K562 (cell line): ENCODE measurements around the gene ARMH1. TPM values are rescaled to one million over a fixed set of nuclear protein-coding genes. Genes with fewer than 3 reads are reported as not detected.

Source experiments
- DIDO1 ChIP-seq: fragments of 450-650 bp; IDR thresholded peaks from 2 replicates; pipeline ENCODE4 v1.6.1; 2016; ENCODE audit warnings: low read depth, missing biosample characterization, missing genetic modification characterization
- ELK1 ChIP-seq: sonication (generic); formaldehyde crosslinking; IDR thresholded peaks from 2 replicates; pipeline ENCODE4 v1.8.1; 2022; ENCODE audit warnings: missing genetic modification reagents
- KLF10 ChIP-seq: fragments of 250-450 bp; sonication (Bioruptor Pico); IDR thresholded peaks from 2 replicates; pipeline ENCODE4 v1.6.1; 2021; ENCODE audit warnings: matching md5 sums
- L3MBTL2 ChIP-seq: fragments of 450-650 bp; IDR thresholded peaks from 2 replicates; pipeline ENCODE4 v1.6.1; 2016; ENCODE audit warnings: mild to moderate bottlenecking, moderate library complexity
- NEUROD1 ChIP-seq: fragments of 150-350 bp; IDR thresholded peaks from 2 replicates; pipeline ENCODE4 v1.6.1; 2014; ENCODE audit warnings: borderline replicate concordance, low read length, low read depth; ENCODE audit not compliant: partially characterized antibody
- SMC3 ChIP-seq: conservative IDR thresholded peaks from 2 replicates; pipeline ENCODE4 v1.6.1; 2011; ENCODE audit warnings: low read depth, low read length, improper control_type of control experiment; ENCODE audit not compliant: insufficient read depth
- TCF15 ChIP-seq: fragments of 250-450 bp; sonication (Bioruptor Pico); IDR thresholded peaks from 2 replicates; pipeline ENCODE4 v1.8.0; 2022; ENCODE audit warnings: moderate library complexity, mild to moderate bottlenecking, inconsistent platforms
- TEAD4 ChIP-seq, 2 experiments: sonication (generic) in 1 of 2; formaldehyde crosslinking in 1 of 2; IDR thresholded peaks; 2 replicates each; pipeline versions ENCODE4 v1.6.1 to v1.8.0; 2012 to 2022; ENCODE audit warnings: borderline replicate concordance in 1 of 2, inconsistent platforms in 1 of 2, low read length in 1 of 2, mild to moderate bottlenecking in 1 of 2, missing genetic modification reagents in 1 of 2
- TFE3 ChIP-seq: fragments of 450-650 bp; formaldehyde crosslinking; IDR thresholded peaks from 2 replicates; pipeline ENCODE4 v1.4.0; 2020; ENCODE audit warnings: mild to moderate bottlenecking, mixed read lengths
- XRCC5 ChIP-seq: fragments of 200-400 bp; formaldehyde crosslinking; IDR thresholded peaks from 2 replicates; pipeline ENCODE4 v1.6.1; 2017; ENCODE audit warnings: low read depth, mild to moderate bottlenecking, low read length
- ZFP91 ChIP-seq: sonication (generic); formaldehyde crosslinking; IDR thresholded peaks from 2 replicates; pipeline ENCODE4 v1.8.0; 2022; ENCODE audit warnings: mild to moderate bottlenecking, missing genetic modification reagents
- ZNF507 ChIP-seq: conservative IDR thresholded peaks from 2 replicates; pipeline ENCODE4 v1.6.1; 2017; ENCODE audit warnings: missing genetic modification characterization, missing compliant biosample characterization
- ZNF586 ChIP-seq: fragments of 450-650 bp; formaldehyde crosslinking; conservative IDR thresholded peaks from 2 replicates; pipeline ENCODE4 v1.4.0; 2020; ENCODE audit warnings: mild to moderate bottlenecking, moderate library complexity
- ZNF609 ChIP-seq: sonication (generic); formaldehyde crosslinking; IDR thresholded peaks from 2 replicates; pipeline ENCODE4 v1.8.1; 2023; ENCODE audit warnings: missing genetic modification reagents, mild to moderate bottlenecking, borderline replicate concordance
- polyA plus RNA-seq, 8 experiments: library from polyadenylated mRNA; depleted of rRNA in 4 of 8; stranded (reverse) in 5 of 8; unstranded in 3 of 8; fragments of >200 nt; fragmentation: Nextera tagmentation in 2 of 8; fragmentation: Illumina TruSeq in 1 of 8; extraction: Ambion mirVana in 2 of 8; extraction: Trizol in 1 of 8; gene quantifications; 2 replicates each; pipeline versions ENCODE4 v1.2.1 to v1.2.3, GENCODE V29; 2011 to 2014; ENCODE audit warnings: inconsistent platforms in 1 of 8, missing spikeins in 1 of 8
- total RNA-seq, 7 experiments: library from RNA; depleted of rRNA in 6 of 7; stranded (reverse); fragments of >200 nt in 6 of 7; fragmentation: Illumina TruSeq in 2 of 7; extraction: Trizol in 2 of 7; gene quantifications; 2 replicates each; pipeline versions ENCODE4 v1.2.1 to v1.2.3, GENCODE V29; 2011 to 2021; ENCODE audit warnings: low replicate concordance in 1 of 7

Gene ARMH1
- total and polyA plus RNA-seq, 9 of the 15 experiments (the other 6 are each of a cell fraction or from before 2014, with no cell fraction given) = 0.41 TPM; not detected in 8

GRCh38 chr1:44637702-44638411 is 36.7 kb upstream of the ARMH1 start (continued):
- TF ChIP-seq ZFP91 = no peak
- TF ChIP-seq L3MBTL2 = peak; percentile 67
- TF ChIP-seq KLF10 = no peak
- TF ChIP-seq ZNF586 (CRISPR knock-in tag) = no peak
- no peak for TF ChIP-seq TFE3
- no peak for TF ChIP-seq TCF15 (CRISPR knock-in tag)
- TF ChIP-seq TEAD4 (IDR thresholded peaks at IDR 0.05; ENCODE audit: low read length) = peak; percentile 81
- no peak for TF ChIP-seq TEAD4 (CRISPR knock-in tag; IDR thresholded peaks at IDR 0.05; ENCODE audit: borderline replicate concordance)
- TF ChIP-seq ELK1 (CRISPR knock-in tag) = no peak
- no peak for TF ChIP-seq ZNF507 (tag)
- TF ChIP-seq ZNF609 (CRISPR knock-in tag) = no peak
- TF ChIP-seq SMC3 = no peak
- TF ChIP-seq XRCC5 = no peak
- TF ChIP-seq DIDO1 (tag) = no peak
- TF ChIP-seq NEUROD1 = no peak
